Mucosa of gallbladder (tissue), 1 donor: ENCODE data around the gene CFAP61. TPM values are rescaled to one million over a fixed set of nuclear protein-coding genes. Genes with fewer than 3 reads are reported as not detected.
"Not testable (repeated sequence)": the region's sequence is repeated elsewhere in the genome, so short reads cannot be mapped to it uniquely, and the experiment has no call there.

Experiments
- DNase-seq: peaks from one replicate; pipeline ENCODE4 v3.0.0-alpha.2; 2020; ENCODE audit warnings: low spot score
- total RNA-seq: library from RNA; stranded (reverse); gene quantifications from one replicate; pipeline ENCODE4 v1.2.1, GENCODE V29; 2021
- donor health status: DM: no; HTN: no; CAD: no.

Gene CFAP61
- total RNA-seq, 1 donor from 2014 or later = 0.78 TPM

- DNase-seq = no peak
Observed at GRCh38 chr20:20321134-20321533, 268.8 kb downstream of the CFAP61 start.

GRCh38 chr20:20321917-20322316, 269.6 kb downstream of the CFAP61 start:
- DNase-seq = no peak

- DNase-seq = no peak
Observed at GRCh38 chr20:20322912-20323311, 270.6 kb downstream of the CFAP61 start.

DNA sequence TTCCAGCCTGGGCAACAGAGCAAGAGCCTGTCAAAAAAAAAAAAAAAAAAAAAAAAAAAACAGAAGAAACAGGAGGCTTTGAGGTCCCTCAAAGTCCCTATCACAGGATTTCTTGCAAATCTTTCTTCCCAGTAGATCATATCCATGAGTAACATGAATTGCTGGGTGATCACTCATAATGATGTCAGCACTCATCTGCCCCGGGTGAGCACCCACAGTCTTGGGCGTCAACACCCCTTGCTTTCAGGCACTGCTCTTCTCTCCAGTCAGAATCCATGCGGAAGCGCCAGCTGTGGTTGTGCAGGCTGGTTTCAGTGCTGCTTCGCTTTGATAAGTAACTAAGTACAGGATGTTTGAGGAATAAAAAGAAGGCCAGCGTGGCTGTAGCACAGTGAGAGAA, 275.4 kb downstream of the CFAP61 start:
- DNase-seq = no peak

GRCh38 chr20:20329564-20329963, 277.2 kb downstream of the CFAP61 start:
- no peak for DNase-seq

DNA sequence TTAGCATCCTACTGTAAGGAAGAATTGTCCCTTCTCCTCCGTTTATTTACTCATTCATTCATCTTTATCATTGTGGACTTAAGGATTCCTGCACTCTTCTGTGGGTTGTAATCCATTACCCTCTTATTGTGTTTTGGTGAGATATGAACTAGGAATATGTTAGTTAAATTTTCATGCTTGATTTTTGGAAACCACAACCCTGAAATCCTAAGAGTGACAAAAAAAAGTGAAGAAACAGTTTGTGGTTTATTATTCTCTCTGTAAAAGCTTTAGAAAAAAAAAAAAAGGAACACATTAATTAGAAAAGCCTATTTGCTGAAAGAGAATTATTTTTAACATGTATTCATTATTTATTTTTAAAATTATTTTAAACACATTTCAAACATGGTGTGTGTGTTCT, 278.8 kb downstream of the CFAP61 start:
- no peak for DNase-seq

GRCh38 chr20:20331817-20332216, 279.5 kb downstream of the CFAP61 start:
- no peak for DNase-seq

DNA sequence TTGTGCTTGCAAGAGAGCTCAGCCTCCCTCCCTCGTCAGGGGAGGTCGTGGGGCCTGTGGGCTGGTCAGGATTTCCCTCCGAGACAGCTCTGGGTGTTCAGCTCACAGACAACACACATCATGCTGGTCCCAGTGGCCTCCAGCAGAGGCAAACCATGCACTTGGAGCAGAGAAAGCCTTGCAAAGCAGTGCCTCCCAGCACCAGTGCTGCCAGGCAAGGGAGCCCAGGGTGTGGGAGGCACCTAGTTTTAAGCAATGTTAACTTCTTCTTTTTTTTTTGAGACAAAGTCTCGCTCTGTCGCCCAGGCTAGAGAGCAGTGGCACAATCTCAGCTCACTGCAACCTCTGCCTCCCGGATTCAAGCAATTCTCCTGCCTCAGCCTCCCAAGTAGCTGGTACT, 281.5 kb downstream of the CFAP61 start:
- no peak for DNase-seq

DNA sequence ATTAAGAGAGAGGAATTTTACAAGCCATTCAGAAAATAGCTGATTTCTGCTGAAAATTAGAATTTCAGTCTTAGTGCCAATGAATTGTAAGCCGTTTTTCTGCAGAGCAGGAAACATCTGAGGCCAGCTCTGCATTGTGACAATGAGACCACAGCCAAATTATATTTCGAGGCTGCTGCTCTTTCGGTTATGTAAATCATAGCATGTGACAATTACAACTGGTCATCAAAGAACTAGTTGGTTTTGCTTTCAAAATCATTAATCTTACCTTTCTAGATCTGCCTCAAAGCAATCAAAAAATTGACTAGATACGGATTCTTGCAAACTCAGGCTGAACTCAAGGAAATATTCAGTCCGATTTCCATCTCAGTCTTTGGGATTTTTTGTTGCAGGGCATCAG, 282.2 kb downstream of the CFAP61 start:
- DNase-seq = no peak

DNA sequence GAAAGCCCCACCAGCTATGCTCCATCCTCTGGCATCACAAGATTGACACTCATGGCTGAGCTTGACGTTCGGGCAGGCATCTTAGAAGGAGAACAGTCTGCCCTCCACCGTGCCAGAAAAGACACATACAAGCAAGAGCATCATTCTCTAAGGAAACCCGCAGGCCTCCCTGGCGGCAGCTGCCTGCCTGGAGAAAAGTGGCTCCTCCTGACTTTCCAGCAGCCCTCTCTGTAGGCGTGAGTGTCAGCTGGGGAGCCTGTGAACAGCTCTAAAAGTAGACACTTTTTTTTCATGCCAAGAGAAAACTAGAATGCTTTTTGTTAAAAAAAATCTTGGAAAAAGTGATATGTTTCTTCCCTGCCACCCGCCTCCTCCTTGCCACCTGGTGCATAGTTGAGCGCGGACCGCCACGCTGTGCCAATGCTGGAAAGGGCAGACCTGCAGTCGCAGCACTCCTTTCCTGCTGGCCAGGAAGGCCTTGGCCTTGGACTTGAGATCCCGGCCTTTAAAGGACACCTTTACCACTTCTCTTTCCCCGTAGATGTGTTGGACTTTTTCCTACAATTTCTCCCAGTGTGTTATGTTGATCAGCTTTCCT, 285.9 kb downstream of the CFAP61 start:
- no peak for DNase-seq

GRCh38 chr20:20340443-20340842, 288.1 kb downstream of the CFAP61 start:
- no peak for DNase-seq

DNA sequence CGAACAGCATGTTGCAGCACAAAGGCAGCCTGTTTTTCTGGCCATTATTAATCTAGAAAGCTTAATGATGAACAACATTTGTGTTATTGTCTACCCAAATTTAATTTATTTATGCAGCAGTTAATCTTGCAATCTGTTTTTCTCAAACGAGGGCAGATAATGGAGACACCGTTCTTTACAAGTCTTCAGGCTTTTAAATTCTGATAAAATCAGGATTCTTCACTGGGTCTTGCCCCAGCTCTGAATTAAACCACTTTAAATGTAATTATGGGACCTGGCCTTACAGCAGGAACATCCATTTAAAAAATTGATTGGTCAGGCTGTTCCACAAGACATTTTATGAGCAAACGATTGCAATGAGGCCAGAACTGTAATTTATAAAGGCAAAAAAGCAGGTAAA, 289.0 kb downstream of the CFAP61 start:
- no peak for DNase-seq

DNA sequence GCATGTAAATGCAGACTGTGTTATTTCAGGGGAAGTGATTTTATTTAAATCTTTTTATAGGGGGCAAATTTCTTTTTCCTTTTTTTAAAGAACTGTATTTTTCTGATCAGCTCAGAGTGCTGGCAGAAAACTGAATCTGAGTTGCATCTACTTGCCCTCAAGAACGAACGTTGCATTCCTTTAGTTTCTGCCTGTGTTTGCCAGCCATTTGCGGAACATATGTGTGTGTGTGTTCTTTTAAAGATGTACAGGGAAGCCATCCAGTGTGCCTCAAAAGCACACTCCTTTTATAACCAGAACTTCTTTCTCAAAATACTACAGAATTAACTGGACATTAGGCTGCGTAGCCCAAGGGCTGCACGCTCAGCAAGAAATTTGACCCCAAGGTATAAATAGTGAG, 289.7 kb downstream of the CFAP61 start:
- no peak for DNase-seq

GRCh38 chr20:20343932-20344331, 291.6 kb downstream of the CFAP61 start:
- no peak for DNase-seq

DNA sequence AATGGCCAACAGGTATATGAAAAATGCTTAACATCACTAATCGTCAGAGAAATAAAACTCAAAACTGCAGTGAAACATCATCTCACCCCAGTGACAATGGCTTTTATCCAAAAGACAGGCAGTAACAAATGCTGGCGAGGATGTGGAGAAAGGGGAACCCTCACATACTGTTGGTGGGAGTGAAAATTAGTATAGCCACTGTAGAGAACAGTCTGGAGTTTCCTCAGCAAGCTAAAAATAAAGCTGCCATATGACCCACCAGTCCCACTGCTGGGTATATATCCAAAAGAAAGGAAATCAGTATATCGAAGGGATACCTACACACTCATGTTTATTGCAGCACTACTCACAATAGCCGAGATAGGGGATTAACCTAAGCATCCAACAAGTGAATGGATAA, 292.1 kb downstream of the CFAP61 start:
- DNase-seq = no peak

GRCh38 chr20:20353576-20353975, 301.2 kb downstream of the CFAP61 start:
- no peak for DNase-seq

DNA sequence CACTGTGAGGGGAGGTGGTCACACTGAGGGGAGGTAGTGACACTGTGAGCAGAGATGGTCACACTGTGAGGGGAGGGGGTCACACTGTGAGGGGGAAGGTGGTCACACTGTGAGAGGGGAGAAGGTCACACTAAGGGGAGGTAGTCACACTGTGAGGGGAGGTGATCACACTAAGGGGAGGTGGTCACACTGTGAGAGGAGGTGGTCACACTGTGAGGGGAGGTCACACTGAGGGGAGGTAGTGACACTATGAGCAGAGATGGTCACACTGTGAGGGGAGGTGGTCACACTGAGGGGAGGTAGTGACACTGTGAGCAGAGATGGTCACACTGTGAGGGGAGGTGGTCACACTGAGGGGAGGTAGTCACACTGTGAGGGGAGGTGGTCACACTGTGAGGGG, 303.2 kb downstream of the CFAP61 start:
- DNase-seq = not testable (repeated sequence)

DNA sequence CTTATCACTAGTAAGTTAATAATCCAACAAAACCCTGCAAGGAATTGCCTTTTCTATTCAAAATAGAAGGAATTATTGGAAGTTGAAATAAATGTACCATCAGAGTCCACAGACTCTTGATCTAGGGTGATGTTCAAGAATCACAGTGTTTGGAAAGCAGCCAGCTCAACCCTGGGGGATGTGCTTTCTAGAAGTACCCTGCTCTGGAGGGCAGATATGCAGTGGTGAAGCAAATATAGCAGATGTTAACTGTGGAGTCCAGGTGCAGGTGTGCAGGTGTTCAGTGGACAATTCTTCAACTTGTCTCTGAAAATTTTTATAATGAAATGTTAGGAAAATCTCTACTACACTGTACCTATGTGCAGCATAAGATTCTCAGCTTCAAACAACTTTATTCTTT, 306.5 kb downstream of the CFAP61 start:
- DNase-seq = no peak

DNA sequence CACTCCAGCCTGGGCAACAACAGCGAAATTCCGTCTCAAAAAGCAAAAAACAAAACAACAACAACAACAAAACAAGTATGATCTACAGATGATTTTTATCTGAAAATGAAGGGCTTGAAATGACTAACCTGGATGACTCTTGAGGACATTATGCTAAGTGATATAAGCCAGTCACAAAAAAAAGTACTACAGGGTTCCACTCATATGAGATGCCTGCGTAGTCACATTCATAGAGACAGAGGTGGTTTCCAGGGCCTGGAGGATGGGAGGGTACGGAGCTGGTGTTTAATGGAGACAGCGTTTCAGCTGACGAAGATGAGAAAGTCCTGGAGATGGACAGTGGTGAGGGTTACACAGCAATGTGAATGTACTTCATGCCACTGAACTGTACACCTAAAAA, 307.3 kb downstream of the CFAP61 start:
- DNase-seq = no peak

- DNase-seq = no peak
Observed at GRCh38 chr20:20360464-20360863, 308.1 kb downstream of the CFAP61 start.

DNA sequence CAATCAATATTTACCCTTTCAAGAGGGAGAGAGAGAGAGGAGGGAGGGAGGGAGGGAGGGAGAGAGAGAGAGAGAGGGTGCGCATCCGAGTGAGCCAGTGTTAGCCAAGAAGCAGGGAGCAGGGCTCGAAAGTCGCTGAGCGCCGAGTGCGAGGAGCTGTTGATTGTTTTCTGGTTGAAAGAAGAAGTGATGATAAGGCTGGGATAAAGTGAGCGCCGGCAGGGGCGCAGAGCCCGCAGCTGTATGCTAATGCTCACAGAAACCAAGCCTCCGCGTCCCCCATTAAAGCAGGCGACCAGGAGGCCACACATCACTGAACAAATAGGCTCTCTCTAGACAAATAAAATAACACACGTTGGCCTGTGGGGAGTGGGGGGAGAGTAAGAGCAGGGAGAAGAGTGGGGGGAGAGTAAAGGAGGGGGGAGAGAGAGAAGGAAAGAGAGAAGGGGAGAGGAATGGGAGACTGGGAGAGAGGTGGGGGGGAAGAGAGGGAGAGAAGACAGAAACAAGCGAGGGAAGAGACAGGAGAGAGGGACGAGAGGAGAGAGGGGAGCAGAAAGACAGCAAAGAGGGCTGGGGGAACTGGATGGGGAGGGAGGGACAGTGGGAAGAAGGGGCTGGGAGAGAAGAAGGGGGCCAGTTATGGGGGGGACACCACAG, 310.6 kb downstream of the CFAP61 start:
- no peak for DNase-seq

GRCh38 chr20:20363434-20363798, 311.1 kb downstream of the CFAP61 start:
- DNase-seq = no peak

- no peak for DNase-seq
Observed at GRCh38 chr20:20363799-20364592, 311.7 kb downstream of the CFAP61 start.
